Uterus (tissue), 2 donors: ENCODE measurements around the gene GLS.

Experiments used
- CTCF ChIP-seq, 4 experiments: fragments of 200-600 bp in 2 of 4; fragments of 450-650 bp in 2 of 4; sonication (generic) in 2 of 4; IDR thresholded peaks; one replicate each; pipeline ENCODE4 v1.5.1; 2016 to 2019; ENCODE audit warnings: antibody characterized with exemption in 4 of 4, mild to moderate bottlenecking in 2 of 4, moderate library complexity in 1 of 4
- POLR2A ChIP-seq, 2 donors: fragments of 450-650 bp; IDR thresholded peaks; one replicate each; pipeline ENCODE4 v1.6.1; 2016; ENCODE audit warnings: antibody characterized with exemption in 2 of 2, mild to moderate bottlenecking in 1 of 2, moderate library complexity in 1 of 2

- TF ChIP-seq CTCF (IDR thresholded peaks at IDR 0.05) (no peak), POLR2A (IDR thresholded peaks at IDR 0.05) (no peak)
These were observed 89.5 kb downstream of the GLS start for GRCh38 chr2:190970160-190970559.
